Measurements from ENCODE around the gene DDX4. TPM values are rescaled to one million over a fixed set of nuclear protein-coding genes. Genes with fewer than 3 reads are reported as not detected.

The DDX4 gene
- total and polyA plus RNA-seq, 9 of the 15 experiments (the other 6 are each of a cell fraction or from before 2014, with no cell fraction given): not detected

- TF ChIP-seq ZNF518B (CRISPR knock-in tag; IDR thresholded peaks at IDR 0.05) (no peak), EGR1 (conservative IDR thresholded peaks at IDR 0.05) (no peak), ZNF23 (CRISPR knock-in tag; IDR thresholded peaks at IDR 0.05) (no peak), SIN3B (IDR thresholded peaks at IDR 0.05; ENCODE audit: low read depth) (no peak), HDAC1 (IDR thresholded peaks at IDR 0.05) (peak in 1 of 2 experiments; percentile 47; a peak in 1 of 4 replicates), YY1 (IDR thresholded peaks at IDR 0.05; ENCODE audit: borderline replicate concordance in 1 of 3, control insufficient read depth in 1 of 3, extremely low read depth in 1 of 3, insufficient read depth in 3 of 3, insufficient read length in 1 of 3, insufficient replicate concordance in 2 of 3, low read depth in 1 of 3, low read length in 2 of 3) (peak in 2 of 3 experiments; percentile 32 to 60), ZC3H8 (IDR thresholded peaks at IDR 0.05) (no peak), JUN (IDR thresholded peaks at IDR 0.05; ENCODE audit: borderline replicate concordance, low read depth, low read length) (0 out of 2 replicates have a peak, but pooled peaks have one; percentile 7), JUN (CRISPR knock-in tag; IDR thresholded peaks at IDR 0.05; ENCODE audit: borderline replicate concordance) (no peak), MAFF (IDR thresholded peaks at IDR 0.05; ENCODE audit: low read length) (no peak; the same call in none of the 2 replicates), ETV6 (IDR thresholded peaks at IDR 0.05; ENCODE audit: borderline replicate concordance in 1 of 2, low read depth in 2 of 2, low read length in 1 of 2) (no peak), ETV6 (CRISPR knock-in tag; IDR thresholded peaks at IDR 0.05; ENCODE audit: borderline replicate concordance) (no peak), CHD1 (IDR thresholded peaks at IDR 0.05; ENCODE audit: low read length) (no peak), ZNF431 (CRISPR knock-in tag; IDR thresholded peaks at IDR 0.05) (no peak), KHSRP (IDR thresholded peaks at IDR 0.05) (no peak), MCM3 (IDR thresholded peaks at IDR 0.05) (no peak), ZNF609 (CRISPR knock-in tag; IDR thresholded peaks at IDR 0.05; ENCODE audit: borderline replicate concordance) (no peak)
Observed at GRCh38 chr5:55712023-55712859, 25.6 kb upstream of the DDX4 start, which contains the start of gene SLC38A9 (continued).
